Nephron progenitor cell (in vitro differentiated cells): Measurements from ENCODE around the gene WASF2.

Experiments used
- DNase-seq: peaks from one replicate; pipeline ENCODE4 v3.0.0; 2021
- H3K27ac Mint-ChIP-seq: 2 replicates; pipeline ENCODE4 v1.8.0; 2021; ENCODE audit warnings: mild to moderate bottlenecking, moderate library complexity, mixed read lengths
- H3K27me3 Mint-ChIP-seq: 2 replicates; pipeline ENCODE4 v1.8.0; 2021; ENCODE audit warnings: mild to moderate bottlenecking, low read depth, mixed read lengths; ENCODE audit not compliant: poor library complexity
- H3K36me3 Mint-ChIP-seq: 2 replicates; pipeline ENCODE4 v1.8.0; 2021; ENCODE audit warnings: low read depth, mixed read lengths
- H3K4me1 Mint-ChIP-seq: 2 replicates; pipeline ENCODE4 v1.8.0; 2021; ENCODE audit warnings: mixed read lengths
- H3K4me3 Mint-ChIP-seq: 2 replicates; pipeline ENCODE4 v1.8.0; 2021; ENCODE audit warnings: mild to moderate bottlenecking, moderate library complexity, mixed read lengths
- H3K9me3 Mint-ChIP-seq: 2 replicates; pipeline ENCODE4 v1.8.0; 2021; ENCODE audit warnings: mild to moderate bottlenecking, moderate library complexity, mixed read lengths
- CTCF ChIP-seq: fragments of 200-600 bp; sonication (generic); IDR thresholded peaks from 2 replicates; pipeline ENCODE4 v1.5.0; 2021; ENCODE audit warnings: antibody characterized with exemption

The WASF2 gene

GRCh38 chr1:27394282-27394658, 95.7 kb downstream of the WASF2 start:
- no peak overlapping the region for H3K27ac Mint-ChIP-seq

GRCh38 chr1:27393641-27394281, 96.2 kb downstream of the WASF2 start:
- no peak overlapping the region for H3K27ac Mint-ChIP-seq
- H3K27me3 Mint-ChIP-seq, result peaks cover 18% of the 10 kb centered on the region
- peaks cover 52% of the 10 kb centered on the region for H3K4me1 Mint-ChIP-seq
- no peak for TF ChIP-seq CTCF
- peak overlapping the region; percentile 85 for H3K4me3 Mint-ChIP-seq
- H3K9me3 Mint-ChIP-seq, result no peaks in the 10 kb centered on the region
- no peaks in the 10 kb centered on the region for H3K36me3 Mint-ChIP-seq
- DNase-seq, result no peak

More at GRCh38 chr1:27394282-27394658, 95.7 kb downstream of the WASF2 start:
- no peak for TF ChIP-seq CTCF
- no peaks in the 10 kb centered on the region for H3K36me3 Mint-ChIP-seq
- peaks cover 17% of the 10 kb centered on the region for H3K27me3 Mint-ChIP-seq
- H3K9me3 Mint-ChIP-seq, result no peaks in the 10 kb centered on the region
- no peak for DNase-seq
- H3K4me1 Mint-ChIP-seq, result peaks cover 57% of the 10 kb centered on the region
- peak overlapping the region; percentile 59 for H3K4me3 Mint-ChIP-seq

GRCh38 chr1:27392778-27393635, 97.0 kb downstream of the WASF2 start:
- DNase-seq, result no peak
- no peaks in the 10 kb centered on the region for H3K36me3 Mint-ChIP-seq
- no peak for TF ChIP-seq CTCF
- no peak overlapping the region for H3K27ac Mint-ChIP-seq
- peaks cover 22% of the 10 kb centered on the region for H3K27me3 Mint-ChIP-seq
- H3K9me3 Mint-ChIP-seq, result no peaks in the 10 kb centered on the region
- peaks cover 47% of the 10 kb centered on the region for H3K4me1 Mint-ChIP-seq
- H3K4me3 Mint-ChIP-seq, result peak overlapping the region; percentile 85

GRCh38 chr1:27392096-27392777, 97.7 kb downstream of the WASF2 start, which contains the start of gene GPR3:
GPR3 (plus strand) TSS chr1:27392622; CDS start chr1:27393799, 1,177 bp downstream.
- DNase-seq, result peak; percentile 96
- Mint-ChIP-seq H3K27me3 (peaks cover 22% of the 10 kb centered on the region), H3K4me1 (peaks cover 39% of the 10 kb centered on the region), H3K4me3 (peak within 1 kb of the TSS; percentile 85), H3K36me3 (no peaks in the 10 kb centered on the region), H3K9me3 (no peaks in the 10 kb centered on the region), H3K27ac (peak within 1 kb of the TSS; percentile 7)
- TF ChIP-seq CTCF, result peak; percentile 27

- H3K4me1 Mint-ChIP-seq, result peaks cover 34% of the 10 kb centered on the region
- no peak overlapping the region for H3K27ac Mint-ChIP-seq
- no peaks in the 10 kb centered on the region for H3K9me3 Mint-ChIP-seq
- no peak for DNase-seq
- H3K27me3 Mint-ChIP-seq, result peaks cover 22% of the 10 kb centered on the region
- no peak for TF ChIP-seq CTCF
- H3K4me3 Mint-ChIP-seq, result peak overlapping the region; percentile 84
- H3K36me3 Mint-ChIP-seq, result no peaks in the 10 kb centered on the region
These were observed 98.4 kb downstream of the WASF2 start for GRCh38 chr1:27391511-27392095.
